NK-92 (cell line): Measurements from ENCODE around the gene NDUFAF5.

Source experiments
- DNase-seq: peaks from one replicate; lab custom pipeline; 2025; ENCODE audit not compliant: unreplicated experiment; lab: John Stamatoyannopoulos, UW

The NDUFAF5 gene

GRCh38 chr20:13868331-13868730 is 83.5 kb downstream of the NDUFAF5 start:
- DNase-seq, result no peak

DNA sequence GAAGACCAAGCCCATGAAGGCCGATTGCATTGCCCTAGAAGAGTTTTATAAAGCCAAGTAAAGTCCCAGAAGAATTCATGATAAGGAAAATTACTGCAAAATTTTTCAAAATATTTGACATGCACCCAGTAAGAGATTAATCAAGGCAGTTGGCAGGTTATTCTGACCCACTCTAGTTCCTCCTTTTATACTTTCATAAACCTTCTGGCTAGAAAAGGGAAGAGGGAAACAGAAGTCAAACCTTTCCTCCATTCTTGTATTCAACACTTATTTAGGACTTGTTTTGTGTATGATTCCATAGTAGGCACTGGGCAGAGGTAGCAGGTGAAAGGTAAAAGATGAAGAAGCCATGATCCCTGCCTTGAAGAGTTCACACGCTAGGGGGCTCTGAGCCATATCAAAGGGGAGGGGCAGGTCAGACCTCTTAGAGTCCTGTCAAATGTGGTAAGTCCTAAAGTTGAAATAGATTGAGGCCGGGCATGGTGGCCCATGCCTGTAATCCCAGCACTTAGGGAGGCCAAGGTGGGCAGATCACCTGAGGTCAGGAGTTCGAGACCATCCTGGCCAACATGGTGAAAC is 85.4 kb downstream of the NDUFAF5 start:
- no peak for DNase-seq
